NCI-H2081 (cell line): Measurements from ENCODE around the gene CHMP1A.
"Not testable (repeated sequence)": the region's sequence is repeated elsewhere in the genome, so short reads cannot be mapped to it uniquely, and the experiment has no call there.

Source experiments
- DNase-seq, 2 experiments: peaks; one replicate each; lab custom pipeline; 2025; lab: John Stamatoyannopoulos, UW

The CHMP1A gene

GRCh38 chr16:89691986-89692569, 34.6 kb upstream of the CHMP1A start:
- DNase-seq, result no peak

GRCh38 chr16:89691231-89691985, 33.9 kb upstream of the CHMP1A start:
- no peak for DNase-seq

GRCh38 chr16:89690392-89690901, 32.9 kb upstream of the CHMP1A start:
- no peak for DNase-seq

- DNase-seq, result not testable (repeated sequence)
These were observed 32.1 kb upstream of the CHMP1A start for GRCh38 chr16:89689621-89690020.

GRCh38 chr16:89689142-89689541, 31.6 kb upstream of the CHMP1A start:
- DNase-seq, result no peak

GRCh38 chr16:89688395-89688794, 30.9 kb upstream of the CHMP1A start:
- DNase-seq, result no peak

GRCh38 chr16:89687092-89687940, 29.8 kb upstream of the CHMP1A start:
- peak in 1 of 2 experiments; percentile 46 for DNase-seq

GRCh38 chr16:89686520-89687091, 29.1 kb upstream of the CHMP1A start, which contains the start of gene CDK10:
CDK10 (plus strand) TSS chr16:89686689; CDS start chr16:89686711, 22 bp downstream.
- peak; percentile 65 to 70 for DNase-seq

GRCh38 chr16:89685916-89686315, 28.4 kb upstream of the CHMP1A start:
- DNase-seq, result no peak

GRCh38 chr16:89678258-89678657, 20.8 kb upstream of the CHMP1A start:
- no peak for DNase-seq

GRCh38 chr16:89672177-89672941, 14.9 kb upstream of the CHMP1A start:
- DNase-seq, result no peak

- not testable (repeated sequence) for DNase-seq
These were observed 14.1 kb upstream of the CHMP1A start for GRCh38 chr16:89671565-89671964.

- no peak for DNase-seq
These were observed 13.3 kb upstream of the CHMP1A start for GRCh38 chr16:89670496-89671431.

GRCh38 chr16:89669755-89670154, 12.2 kb upstream of the CHMP1A start:
- no peak for DNase-seq

- DNase-seq, result no peak
These were observed 11.3 kb upstream of the CHMP1A start for GRCh38 chr16:89668790-89669158.

- DNase-seq, result no peak
These were observed 10.1 kb upstream of the CHMP1A start for GRCh38 chr16:89667633-89668032.

GRCh38 chr16:89667000-89667399, 9.5 kb upstream of the CHMP1A start:
- DNase-seq, result peak in 1 of 2 experiments; percentile 5

- not testable (repeated sequence) for DNase-seq
These were observed 6.7 kb upstream of the CHMP1A start for GRCh38 chr16:89664238-89664637.

- DNase-seq, result no peak
These were observed 3.7 kb upstream of the CHMP1A start for GRCh38 chr16:89661215-89661614.

GRCh38 chr16:89660146-89660545, 2.6 kb upstream of the CHMP1A start:
- DNase-seq, result no peak
